PC-9 (cell line): ENCODE measurements around the gene RHCE. TPM values are rescaled to one million over a fixed set of nuclear protein-coding genes. Genes with fewer than 3 reads are reported as not detected.
"Not testable (repeated sequence)": the region's sequence is repeated elsewhere in the genome, so short reads cannot be mapped to it uniquely, and the experiment has no call there.

ENCODE experiments used
- BruUV-seq: library from RNA; stranded (reverse); fragments of 400-500 nt; replicated peaks from 2 replicates; lab custom pipeline; 2021; lab: Mats Ljungman, UMichigan
- CTCF ChIA-PET: fragments of 300-600 bp; sonication (Branson Sonifier 250); formaldehyde crosslinking; loops from one replicate; lab custom pipeline; 2022; ENCODE audit warnings: antibody characterized with exemption; lab: Charles Lee
- POLR2A ChIA-PET: fragments of 300-600 bp; sonication (Branson Sonifier 250); formaldehyde crosslinking; loops from one replicate; lab custom pipeline; 2022; ENCODE audit warnings: antibody characterized with exemption; ENCODE audit not compliant: unreplicated experiment; lab: Charles Lee
- DNase-seq, 2 experiments: peaks; one replicate each; pipeline versions ENCODE4 v3.0.0 to v3.0.0-alpha.2; 2015 to 2022; ENCODE audit warnings: mixed read lengths in 1 of 2
- H2AFZ ChIP-seq: fragments of 200-600 bp; sonication (generic); 2 replicates; pipeline ENCODE4 v1.8.1; 2017; ENCODE audit warnings: antibody characterized with exemption
- H3F3A ChIP-seq: fragments of 200-600 bp; sonication (generic); 2 replicates; pipeline ENCODE4 v1.8.1; 2017; ENCODE audit warnings: antibody characterized with exemption, mild to moderate bottlenecking, low read depth; ENCODE audit not compliant: insufficient read depth
- H3K27ac ChIP-seq: fragments of 200-600 bp; sonication (generic); 2 replicates; pipeline ENCODE4 v1.6.1; 2016; ENCODE audit warnings: mixed run types
- H3K27me3 ChIP-seq: fragments of 200-600 bp; sonication (generic); 2 replicates; pipeline ENCODE4 v1.6.1; 2016; ENCODE audit warnings: low read depth, mixed run types; ENCODE audit not compliant: insufficient read depth
- H3K36me3 ChIP-seq: fragments of 200-600 bp; sonication (generic); 2 replicates; pipeline ENCODE4 v1.6.1; 2016; ENCODE audit warnings: low read depth, mixed run types
- H3K4me1 ChIP-seq: fragments of 200-600 bp; sonication (generic); replicated peaks from 2 replicates; pipeline ENCODE4 v1.6.1; 2016; ENCODE audit warnings: mixed run types; ENCODE audit not compliant: insufficient read depth
- H3K4me2 ChIP-seq: fragments of 200-600 bp; sonication (generic); 2 replicates; pipeline ENCODE4 v1.6.1; 2017; ENCODE audit warnings: mixed run types
- H3K4me3 ChIP-seq: fragments of 200-600 bp; sonication (generic); 2 replicates; pipeline ENCODE4 v1.6.1; 2016; ENCODE audit warnings: mixed run types
- H3K79me2 ChIP-seq: fragments of 200-600 bp; sonication (generic); 2 replicates; pipeline ENCODE4 v1.6.1; 2017; ENCODE audit warnings: low read depth, mixed run types
- H3K9me2 ChIP-seq: fragments of 200-600 bp; sonication (generic); 2 replicates; pipeline ENCODE4 v1.8.1; 2017; ENCODE audit warnings: mild to moderate bottlenecking; ENCODE audit not compliant: insufficient read depth
- H3K9me3 ChIP-seq: fragments of 200-600 bp; sonication (generic); 2 replicates; pipeline ENCODE4 v1.8.1; 2016; ENCODE audit warnings: low read depth; ENCODE audit not compliant: insufficient read depth
- H4K20me1 ChIP-seq: fragments of 200-600 bp; sonication (generic); 2 replicates; pipeline ENCODE4 v1.8.1; 2017; ENCODE audit not compliant: insufficient read depth
- EZH2 ChIP-seq: fragments of 200-600 bp; sonication (generic); IDR thresholded peaks from 2 replicates; pipeline ENCODE4 v1.8.0; 2017; ENCODE audit warnings: antibody characterized with exemption, low read depth
- intact Hi-C: fragments of 100-400 bp; cut with micrococcal nuclease; formaldehyde crosslinking; loops from one replicate; pipeline ENCODE4 v1.10.0; 2022; ENCODE audit not compliant: unreplicated experiment
- total RNA-seq: library from RNA; stranded (reverse); gene quantifications from 2 replicates; pipeline ENCODE4 v1.2.3, GENCODE V29; 2021
- TF ChIP-seq, protein P1 (sequence below): fragments of 200-600 bp; sonication (generic); conservative IDR thresholded peaks from 2 replicates; pipeline ENCODE4 v1.6.1; 2017; ENCODE audit warnings: mixed run types, antibody characterized with exemption, mild to moderate bottlenecking, moderate library complexity

The RHCE gene
- total RNA-seq, 1 experiment from 2014 or later = 0.22 TPM

GRCh38 chr1:25425098-25426085 lies 4.8 kb upstream of the RHCE start:
- H3K4me3 ChIP-seq = no peak overlapping the region
- H3K4me2 ChIP-seq = peak overlapping the region; percentile 56
- H3F3A ChIP-seq = peaks cover 22% of the 10 kb centered on the region; the same call in 1 of the 2 replicates
- BruUV-seq = no TSS peak
- ChIA-PET POLR2A (interaction anchor here (0.6 to 0.7 kb wide), 2 partner anchors 107 to 1458 kb away, joined by 3 to 5 read pairs; no protein-coding TSS in a partner anchor), CTCF (no interaction called here)
- H3K27ac ChIP-seq = peak overlapping the region; percentile 73
- H3K4me1 ChIP-seq = peaks cover 21% of the 10 kb centered on the region
- no peaks in the 10 kb centered on the region for H3K79me2 ChIP-seq
- no peaks in the 10 kb centered on the region for H3K9me2 ChIP-seq
- intact Hi-C loops = no loop called here
- H2AFZ ChIP-seq = peak overlapping the region; percentile 32; the same call in 1 of the 2 replicates
- H3K9me3 ChIP-seq = no peaks in the 10 kb centered on the region
- H4K20me1 ChIP-seq = no peaks in the 10 kb centered on the region
- H3K27me3 ChIP-seq = no peaks in the 10 kb centered on the region
- no peaks in the 10 kb centered on the region for H3K36me3 ChIP-seq
- DNase-seq = peak; percentile 35 to 89
- no peak for TF ChIP-seq EZH2
- TF ChIP-seq, protein P1, sequence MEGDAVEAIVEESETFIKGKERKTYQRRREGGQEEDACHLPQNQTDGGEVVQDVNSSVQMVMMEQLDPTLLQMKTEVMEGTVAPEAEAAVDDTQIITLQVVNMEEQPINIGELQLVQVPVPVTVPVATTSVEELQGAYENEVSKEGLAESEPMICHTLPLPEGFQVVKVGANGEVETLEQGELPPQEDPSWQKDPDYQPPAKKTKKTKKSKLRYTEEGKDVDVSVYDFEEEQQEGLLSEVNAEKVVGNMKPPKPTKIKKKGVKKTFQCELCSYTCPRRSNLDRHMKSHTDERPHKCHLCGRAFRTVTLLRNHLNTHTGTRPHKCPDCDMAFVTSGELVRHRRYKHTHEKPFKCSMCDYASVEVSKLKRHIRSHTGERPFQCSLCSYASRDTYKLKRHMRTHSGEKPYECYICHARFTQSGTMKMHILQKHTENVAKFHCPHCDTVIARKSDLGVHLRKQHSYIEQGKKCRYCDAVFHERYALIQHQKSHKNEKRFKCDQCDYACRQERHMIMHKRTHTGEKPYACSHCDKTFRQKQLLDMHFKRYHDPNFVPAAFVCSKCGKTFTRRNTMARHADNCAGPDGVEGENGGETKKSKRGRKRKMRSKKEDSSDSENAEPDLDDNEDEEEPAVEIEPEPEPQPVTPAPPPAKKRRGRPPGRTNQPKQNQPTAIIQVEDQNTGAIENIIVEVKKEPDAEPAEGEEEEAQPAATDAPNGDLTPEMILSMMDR = no peak

GRCh38 chr1:25423206-25423605 lies 2.6 kb upstream of the RHCE start:
- intact Hi-C loops, POLR2A ChIA-PET, H2AFZ ChIP-seq, CTCF ChIA-PET, H3K4me2 ChIP-seq, H4K20me1 ChIP-seq, DNase-seq, H3K36me3 ChIP-seq, H3K79me2 ChIP-seq, H3K27me3 ChIP-seq, H3K9me2 ChIP-seq, BruUV-seq, H3K4me3 ChIP-seq, H3K9me3 ChIP-seq, H3K27ac ChIP-seq: not testable (repeated sequence)
- Histone ChIP-seq H3K4me1 (peaks cover 16% of the 10 kb centered on the region), H3F3A (peaks cover 22% of the 10 kb centered on the region; the same call in 1 of the 2 replicates)

- POLR2A ChIA-PET, H2AFZ ChIP-seq, H3K27ac ChIP-seq, H3K4me1 ChIP-seq, CTCF ChIA-PET, H3K4me3 ChIP-seq, BruUV-seq, H3K27me3 ChIP-seq, H4K20me1 ChIP-seq, H3K9me3 ChIP-seq, DNase-seq, H3K4me2 ChIP-seq, H3K9me2 ChIP-seq, H3K79me2 ChIP-seq, intact Hi-C loops, H3F3A ChIP-seq, H3K36me3 ChIP-seq: not testable (repeated sequence)
Measured at GRCh38 chr1:25419339-25419738, 1.3 kb downstream of the RHCE start.

- DNase-seq, H3K27me3 ChIP-seq, POLR2A ChIA-PET, H3K4me3 ChIP-seq, H3K9me2 ChIP-seq, H3K36me3 ChIP-seq, H3K27ac ChIP-seq, H4K20me1 ChIP-seq, H3K4me2 ChIP-seq, H3F3A ChIP-seq, H2AFZ ChIP-seq, H3K9me3 ChIP-seq, H3K4me1 ChIP-seq, intact Hi-C loops, H3K79me2 ChIP-seq, BruUV-seq: not testable (repeated sequence)
- CTCF ChIA-PET = interaction anchor here (0.6 kb wide), 1 partner anchor 84 kb away, joined by 7 read pairs; no protein-coding TSS in a partner anchor
Measured at GRCh38 chr1:25417280-25417679, 3.3 kb downstream of the RHCE start.

- H3K27ac ChIP-seq, H3K36me3 ChIP-seq, H2AFZ ChIP-seq, intact Hi-C loops, H3F3A ChIP-seq, POLR2A ChIA-PET, H3K79me2 ChIP-seq, BruUV-seq, H3K4me2 ChIP-seq, CTCF ChIA-PET, H3K9me3 ChIP-seq, H3K9me2 ChIP-seq, DNase-seq, H4K20me1 ChIP-seq, H3K27me3 ChIP-seq, H3K4me1 ChIP-seq, H3K4me3 ChIP-seq: not testable (repeated sequence)
Measured at GRCh38 chr1:25414578-25414977, 6.0 kb downstream of the RHCE start.

DNA sequence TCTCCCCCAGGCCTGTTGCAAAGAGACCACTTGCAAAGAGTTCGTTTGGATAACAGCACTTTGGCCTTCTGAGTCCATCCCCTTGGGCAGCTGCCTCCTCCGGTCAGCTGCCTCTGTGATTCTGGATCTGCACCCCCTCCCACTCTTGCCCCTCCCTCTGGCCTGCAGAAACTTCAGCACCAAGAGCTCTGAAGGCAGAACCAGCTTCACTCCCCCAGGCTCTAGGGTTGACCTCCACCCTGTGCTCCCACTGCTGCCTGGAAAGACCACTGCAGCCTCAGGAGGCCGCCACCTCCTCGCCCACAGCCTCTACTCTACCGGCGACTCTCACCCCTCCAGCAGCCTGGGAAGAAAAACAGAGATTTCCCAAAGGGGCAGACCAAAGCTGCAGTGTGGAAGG lies 6.5 kb downstream of the RHCE start:
- H3K9me2 ChIP-seq, H3K4me2 ChIP-seq, H4K20me1 ChIP-seq, H3K27me3 ChIP-seq, DNase-seq, BruUV-seq, H3K36me3 ChIP-seq, POLR2A ChIA-PET, H3K79me2 ChIP-seq, H3K27ac ChIP-seq, CTCF ChIA-PET, H3F3A ChIP-seq, H3K4me3 ChIP-seq, H3K4me1 ChIP-seq, H3K9me3 ChIP-seq, H2AFZ ChIP-seq, intact Hi-C loops: not testable (repeated sequence)
